ENCODE measurements around the gene VPS52.

Gene VPS52

DNA sequence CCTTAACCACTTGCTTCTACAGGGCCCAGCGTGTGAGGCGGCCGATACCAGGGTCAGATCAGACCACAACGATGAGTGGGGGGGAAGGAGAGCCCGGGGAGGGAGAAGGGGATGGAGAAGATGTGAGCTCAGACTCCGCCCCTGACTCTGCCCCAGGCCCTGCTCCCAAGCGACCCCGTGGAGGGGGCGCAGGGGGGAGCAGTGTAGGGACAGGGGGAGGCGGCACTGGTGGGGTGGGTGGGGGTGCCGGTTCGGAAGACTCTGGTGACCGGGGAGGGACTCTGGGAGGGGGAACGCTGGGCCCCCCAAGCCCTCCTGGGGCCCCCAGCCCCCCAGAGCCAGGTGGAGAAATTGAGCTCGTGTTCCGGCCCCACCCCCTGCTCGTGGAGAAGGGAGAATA is 60.5 kb downstream of the VPS52 start:
- DNase-seq (ENCODE audit: low spot score): peak; percentile 1

DNA sequence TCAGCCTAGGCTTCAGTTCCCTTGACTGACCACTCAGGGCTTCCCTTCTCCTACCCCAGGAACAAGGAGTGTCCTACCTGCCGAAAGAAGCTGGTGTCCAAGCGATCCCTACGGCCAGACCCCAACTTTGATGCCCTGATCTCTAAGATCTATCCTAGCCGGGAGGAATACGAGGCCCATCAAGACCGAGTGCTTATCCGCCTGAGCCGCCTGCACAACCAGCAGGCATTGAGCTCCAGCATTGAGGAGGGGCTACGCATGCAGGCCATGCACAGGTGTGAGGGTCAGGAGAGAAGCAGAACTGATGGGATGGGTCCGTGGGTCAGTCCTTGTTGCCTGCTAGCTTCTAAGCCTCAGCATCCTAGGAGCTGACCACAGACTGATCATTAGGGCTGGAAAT is 61.8 kb downstream of the VPS52 start:
- DNase-seq (ENCODE audit: low spot score): no peak

DNA sequence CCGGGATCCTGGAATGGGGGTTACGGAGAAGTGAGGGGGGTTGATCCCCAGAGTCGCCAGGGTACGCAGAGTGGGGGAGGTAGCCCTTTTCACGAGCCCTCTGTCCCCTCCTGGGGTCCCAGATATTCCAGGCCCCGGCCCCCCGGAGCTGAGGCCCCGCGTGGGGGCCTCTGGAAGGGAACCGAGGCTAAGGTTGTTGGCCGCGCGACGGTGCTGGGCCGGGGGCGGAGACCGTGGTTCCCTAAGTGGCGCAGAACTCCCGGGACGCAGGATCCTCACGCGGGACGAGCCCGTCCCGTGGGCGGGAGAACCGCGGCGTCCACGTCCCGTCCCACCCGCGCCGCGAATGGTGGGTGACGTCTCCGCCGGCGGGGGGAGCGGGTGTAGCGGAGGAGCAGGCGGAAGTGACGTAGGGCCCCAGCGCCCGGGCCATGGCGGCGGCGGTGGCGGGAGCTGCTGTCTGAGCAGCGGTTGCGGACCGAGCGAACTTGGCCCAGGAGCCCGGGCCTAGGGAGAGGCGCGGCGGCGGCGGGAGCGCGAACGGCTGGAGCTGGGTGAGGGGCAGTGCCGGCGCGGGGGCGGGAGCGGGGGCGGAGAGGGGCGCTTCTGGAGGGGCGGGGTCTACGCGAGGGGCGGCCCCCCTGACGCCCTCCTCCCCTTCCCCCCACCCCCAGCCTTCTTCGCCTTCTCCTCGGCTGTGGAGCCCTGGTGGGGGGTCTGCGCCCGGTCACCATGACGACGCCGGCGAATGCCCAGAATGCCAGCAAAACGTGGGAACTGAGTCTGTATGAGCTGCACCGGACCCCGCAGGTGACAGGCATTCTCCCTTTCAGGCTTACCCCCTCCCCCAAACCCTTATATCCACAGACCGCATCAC is 63.3 kb downstream of the VPS52 start, which contains the start of gene RING1:
Gene RING1, plus strand, starts transcription at position 410 of the 877 bp plus-strand sequence. Its CDS starts 323 bp downstream, at position 733.
- DNase-seq (ENCODE audit: low spot score): peak; percentile 95

DNA sequence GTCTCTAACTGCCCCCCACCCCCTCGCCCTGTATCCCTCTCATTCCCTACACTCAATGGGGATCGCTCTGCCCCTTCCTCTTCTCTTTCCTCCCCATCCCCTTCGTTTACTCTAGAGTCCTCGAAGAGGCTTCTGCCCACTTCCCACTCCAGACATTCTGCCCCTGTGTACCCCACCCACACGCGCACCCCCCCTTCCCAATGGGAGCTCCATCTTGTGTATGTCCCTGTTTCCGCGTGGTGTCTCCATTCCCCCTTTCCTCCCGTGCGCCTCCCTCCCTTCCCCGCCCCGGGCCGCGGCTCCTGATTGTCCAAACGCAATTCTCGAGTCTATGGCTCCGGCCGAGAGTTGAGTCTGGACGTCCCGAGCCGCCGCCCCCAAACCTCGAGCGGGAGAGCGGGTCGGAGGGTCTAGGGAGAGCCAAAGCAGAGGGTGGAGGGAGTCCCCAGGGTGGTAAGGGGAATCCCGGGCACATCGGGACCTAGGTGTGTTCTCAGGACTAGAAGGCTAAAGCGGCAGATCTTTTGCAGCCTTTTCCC is 64.1 kb downstream of the VPS52 start:
- DNase-seq (ENCODE audit: low spot score): peak; percentile 73

DNA sequence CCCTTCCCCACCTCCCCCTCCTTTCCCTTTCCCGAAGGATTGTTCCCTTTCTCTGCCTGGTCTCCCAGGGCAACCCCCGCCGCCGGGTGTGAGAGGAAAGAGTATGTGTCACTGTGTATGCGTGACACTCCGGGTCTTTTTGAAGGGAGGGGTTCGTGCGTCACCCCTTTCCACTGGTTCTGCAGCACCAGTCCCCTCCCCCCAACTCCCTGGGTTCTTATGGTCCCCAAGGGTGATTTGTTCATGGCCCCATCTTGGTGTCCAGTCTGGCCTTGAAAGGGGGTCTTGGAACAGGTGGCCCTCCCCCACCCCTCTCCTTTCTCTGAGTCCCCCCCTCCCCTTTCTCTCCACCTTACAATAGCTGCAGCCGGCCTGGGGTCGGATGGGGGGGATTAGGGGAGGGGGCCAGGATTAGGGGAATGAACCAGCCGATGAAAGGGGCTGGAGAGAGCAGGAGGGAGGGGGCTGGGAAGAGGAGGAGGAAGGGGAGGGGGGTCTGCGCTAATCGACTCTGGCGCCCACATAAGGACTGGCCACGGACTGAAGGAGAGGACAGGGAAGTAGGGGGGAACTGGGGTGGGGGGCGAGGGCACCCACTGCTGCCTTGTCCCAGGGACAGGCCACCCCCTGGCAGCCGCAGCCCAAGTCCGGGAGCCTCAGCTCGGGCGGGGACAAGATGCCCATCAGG is 64.7 kb downstream of the VPS52 start:
- peak; percentile 82 for DNase-seq (ENCODE audit: low spot score)

DNA sequence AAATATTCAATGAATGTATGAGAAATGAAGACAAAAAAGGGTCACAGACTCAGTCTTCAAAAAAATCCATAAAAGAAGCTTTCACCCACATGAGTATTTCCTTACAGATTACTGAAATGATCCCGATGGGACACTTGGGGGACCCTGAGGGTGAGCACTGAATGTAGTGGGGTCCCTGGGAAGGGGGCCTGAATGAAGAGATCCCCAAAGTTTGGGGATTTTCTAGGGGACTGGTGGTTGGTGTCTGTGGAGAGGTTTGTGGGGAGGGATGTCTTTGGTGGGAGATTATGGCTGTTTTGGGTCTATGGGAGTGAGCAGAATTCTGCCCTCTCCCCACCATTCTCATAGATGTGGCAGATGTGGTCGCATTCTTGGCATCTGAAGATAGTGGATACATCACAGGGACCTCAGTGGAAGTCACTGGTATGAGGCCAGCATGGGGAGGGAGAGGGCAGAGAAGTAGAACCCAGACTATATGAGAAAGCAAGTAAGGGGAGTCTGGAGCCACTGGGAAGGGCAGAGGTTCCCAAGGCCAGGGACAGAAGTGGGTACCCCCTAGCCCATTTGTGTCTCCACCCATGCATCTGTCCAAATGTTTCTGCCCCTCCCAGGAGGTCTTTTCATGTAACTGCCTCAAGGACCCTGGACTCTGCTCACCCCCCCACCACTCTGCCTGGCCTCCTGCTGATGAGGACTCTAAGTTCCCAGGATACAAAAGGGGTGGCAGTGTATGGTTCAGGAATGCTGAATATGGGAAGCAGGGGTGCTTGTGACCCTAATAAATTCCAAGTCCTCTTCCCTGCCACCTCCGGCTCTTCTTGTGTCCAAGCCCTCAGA is 65.4 kb downstream of the VPS52 start:
- no peak for DNase-seq (ENCODE audit: low spot score)

DNA sequence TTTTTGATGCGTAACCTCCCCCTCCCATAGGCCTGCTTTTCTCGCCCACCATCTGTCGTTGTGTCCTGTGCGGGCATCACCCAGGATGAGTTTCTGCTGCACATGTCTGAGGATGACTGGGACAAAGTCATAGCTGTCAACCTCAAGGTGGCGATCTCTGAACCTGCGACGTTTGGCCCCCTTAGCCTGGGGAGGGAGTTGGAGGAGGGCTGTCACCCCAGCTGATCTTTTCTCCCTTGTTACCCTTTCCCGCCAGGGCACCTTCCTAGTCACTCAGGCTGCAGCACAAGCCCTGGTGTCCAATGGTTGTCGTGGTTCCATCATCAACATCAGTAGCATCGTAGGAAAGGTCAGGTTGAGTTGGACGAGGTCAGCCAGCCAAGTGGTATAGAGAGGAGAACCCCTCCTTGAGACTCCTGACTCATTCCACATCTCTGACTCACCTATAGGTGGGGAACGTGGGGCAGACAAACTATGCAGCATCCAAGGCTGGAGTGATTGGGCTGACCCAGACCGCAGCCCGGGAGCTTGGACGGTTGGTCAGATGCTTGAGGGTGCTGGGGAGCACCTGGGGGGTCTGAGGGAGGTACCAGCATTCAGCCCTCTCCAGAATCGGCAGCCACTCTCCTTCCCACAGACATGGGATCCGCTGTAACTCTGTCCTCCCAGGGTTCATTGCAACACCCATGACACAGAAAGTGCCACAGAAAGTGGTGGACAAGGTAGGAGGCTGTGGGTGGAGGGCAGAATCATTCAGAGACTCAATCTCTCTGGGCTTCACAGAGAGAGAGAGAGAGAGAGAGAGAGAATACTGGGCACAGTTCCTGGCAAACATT is 66.3 kb downstream of the VPS52 start:
- DNase-seq (ENCODE audit: low spot score): no peak

DNA sequence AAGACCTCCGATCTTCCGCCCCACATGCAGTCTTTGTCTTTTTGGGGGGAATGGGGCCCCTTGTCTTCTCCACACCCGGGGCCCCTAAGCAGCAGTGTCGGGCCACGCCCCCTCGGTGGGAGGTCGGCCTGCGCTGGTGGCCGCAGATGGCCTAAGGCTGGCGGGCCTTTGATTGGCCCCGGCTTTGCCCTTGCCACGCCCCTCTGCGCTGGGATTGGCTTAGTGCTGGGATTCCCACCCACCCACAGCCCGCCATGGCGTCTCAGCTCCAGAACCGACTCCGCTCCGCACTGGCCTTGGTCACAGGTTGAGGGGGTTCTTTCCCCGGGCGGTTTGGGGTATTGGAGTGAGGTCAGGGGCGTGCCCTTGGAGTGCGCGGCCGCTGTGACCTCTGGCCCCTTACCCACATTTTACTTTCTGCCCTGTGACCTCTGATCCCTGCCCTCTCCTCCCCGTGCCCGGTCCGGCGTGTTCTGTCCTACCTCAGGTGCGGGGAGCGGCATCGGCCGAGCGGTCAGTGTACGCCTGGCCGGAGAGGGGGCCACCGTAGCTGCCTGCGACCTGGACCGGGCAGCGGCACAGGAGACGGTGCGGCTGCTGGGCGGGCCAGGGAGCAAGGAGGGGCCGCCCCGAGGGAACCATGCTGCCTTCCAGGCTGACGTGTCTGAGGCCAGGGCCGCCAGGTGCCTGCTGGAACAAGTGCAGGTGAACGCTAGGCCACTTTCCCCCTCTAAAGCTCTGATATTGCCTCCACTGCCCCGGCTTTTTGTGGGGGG is 67.1 kb downstream of the VPS52 start, which contains the start of gene HSD17B8:
Gene HSD17B8, plus strand, starts transcription at position 241 of the 776 bp plus-strand sequence. Its CDS starts 14 bp downstream, at position 255.
- DNase-seq (ENCODE audit: low spot score): peak; percentile 94

DNA sequence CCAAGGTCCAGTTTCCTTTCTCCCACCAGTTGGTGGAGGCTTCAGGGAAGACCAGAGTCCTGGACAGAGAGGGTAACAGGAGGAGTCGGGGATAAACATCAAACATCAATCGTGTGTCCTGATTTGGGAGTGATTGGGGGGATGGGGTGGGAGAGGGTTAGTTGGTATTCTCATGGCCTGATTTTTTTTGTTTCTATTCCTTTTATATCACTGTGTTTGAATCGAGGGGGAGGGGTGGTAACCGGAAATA is 67.6 kb downstream of the VPS52 start:
- no peak for DNase-seq (ENCODE audit: low spot score)

DNA sequence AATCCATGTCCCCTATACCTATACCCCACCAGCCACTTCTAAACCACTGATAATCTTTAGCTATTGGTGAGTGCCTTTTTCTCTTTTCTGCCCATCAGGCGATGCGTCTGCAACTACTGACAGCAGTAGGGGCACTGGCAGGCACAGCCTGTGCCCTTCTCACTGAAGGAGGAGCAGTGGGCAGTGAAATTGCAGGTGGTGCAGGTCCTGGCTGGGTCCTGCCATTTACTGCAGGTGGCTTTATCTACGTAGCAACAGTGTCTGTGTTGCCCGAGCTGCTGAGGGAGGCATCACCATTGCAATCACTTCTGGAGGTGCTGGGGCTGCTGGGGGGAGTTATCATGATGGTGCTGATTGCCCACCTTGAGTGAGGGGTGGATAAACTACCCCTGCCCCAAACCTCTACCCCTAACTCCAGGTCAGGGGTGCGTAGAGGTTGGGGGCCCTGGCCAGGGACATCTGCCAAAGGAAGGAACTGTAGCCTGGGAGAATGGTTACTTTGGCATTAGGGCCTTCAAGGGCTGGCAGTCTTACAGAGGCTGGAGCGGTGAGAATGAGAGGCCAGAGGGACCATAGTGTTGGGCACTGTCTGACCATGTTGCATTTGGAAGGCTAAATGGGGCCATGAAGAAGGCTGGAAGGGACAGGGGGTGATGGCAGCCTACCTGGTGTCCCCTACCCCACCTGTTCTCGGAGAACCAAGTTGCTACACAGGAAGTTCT is 68.1 kb downstream of the VPS52 start:
- no peak for DNase-seq (ENCODE audit: low spot score)

DNA sequence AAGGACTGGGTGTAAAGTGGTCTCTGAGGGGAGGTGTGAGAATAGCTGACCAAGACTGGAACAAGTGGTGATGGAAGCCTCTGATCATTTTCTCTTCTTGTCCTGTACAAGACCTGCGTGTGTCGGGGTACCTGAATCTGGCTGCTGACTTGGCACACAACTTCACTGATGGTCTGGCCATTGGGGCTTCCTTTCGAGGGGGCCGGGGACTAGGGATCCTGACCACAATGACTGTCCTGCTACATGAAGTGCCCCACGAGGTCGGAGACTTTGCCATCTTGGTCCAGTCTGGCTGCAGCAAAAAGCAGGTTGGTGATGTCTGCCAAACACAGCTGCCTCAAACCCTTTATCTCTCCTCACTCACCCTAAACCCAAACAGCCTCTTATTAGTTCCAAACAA is 68.9 kb downstream of the VPS52 start:
- DNase-seq (ENCODE audit: low spot score): no peak

DNA sequence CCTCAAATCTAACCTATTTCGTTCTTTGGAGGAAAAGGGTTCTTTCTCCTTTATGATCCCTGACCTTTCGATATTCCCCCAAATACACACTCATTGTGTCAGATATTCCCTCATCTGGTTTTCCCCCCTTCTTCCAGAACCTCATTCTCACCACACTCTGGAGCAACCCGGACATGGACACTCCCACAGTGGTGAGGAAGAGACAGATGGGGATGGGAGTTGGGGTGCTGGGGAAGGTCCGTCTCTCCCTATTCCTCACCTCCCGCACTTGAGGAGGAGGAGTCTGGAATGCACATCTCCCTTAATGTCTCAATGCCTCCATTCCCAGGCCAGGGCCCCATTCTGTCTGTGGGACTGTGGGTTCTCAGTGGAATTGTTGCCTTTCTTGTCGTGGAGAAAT is 69.7 kb downstream of the VPS52 start:
- DNase-seq (ENCODE audit: low spot score): no peak

DNA sequence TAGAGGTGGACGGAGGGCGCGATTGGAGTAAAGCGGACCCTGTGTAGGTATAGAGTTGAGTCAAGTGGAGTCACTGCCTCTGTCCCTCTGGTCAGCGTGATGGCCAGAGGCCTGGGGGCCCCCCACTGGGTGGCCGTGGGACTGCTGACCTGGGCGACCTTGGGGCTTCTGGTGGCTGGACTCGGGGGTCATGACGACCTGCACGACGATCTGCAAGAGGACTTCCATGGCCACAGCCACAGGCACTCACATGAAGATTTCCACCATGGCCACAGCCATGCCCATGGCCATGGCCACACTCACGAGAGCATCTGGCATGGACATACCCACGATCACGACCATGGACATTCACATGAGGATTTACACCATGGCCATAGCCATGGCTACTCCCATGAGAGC is 70.5 kb downstream of the VPS52 start:
- no peak for DNase-seq (ENCODE audit: low spot score)

Data from AG08396 (cell line).